GM21360 (cell line): ENCODE data around the gene RAB11B.
"Not testable (repeated sequence)": the region's sequence is repeated elsewhere in the genome, so short reads cannot be mapped to it uniquely, and the experiment has no call there.

ENCODE experiments used
- ATAC-seq: cut with Tn5 transposase; IDR thresholded peaks from one replicate; pipeline ENCODE4 v1.9.1; 2021; ENCODE audit warnings: mild to moderate bottlenecking, moderate library complexity; ENCODE audit not compliant: unreplicated experiment

The RAB11B gene

DNA sequence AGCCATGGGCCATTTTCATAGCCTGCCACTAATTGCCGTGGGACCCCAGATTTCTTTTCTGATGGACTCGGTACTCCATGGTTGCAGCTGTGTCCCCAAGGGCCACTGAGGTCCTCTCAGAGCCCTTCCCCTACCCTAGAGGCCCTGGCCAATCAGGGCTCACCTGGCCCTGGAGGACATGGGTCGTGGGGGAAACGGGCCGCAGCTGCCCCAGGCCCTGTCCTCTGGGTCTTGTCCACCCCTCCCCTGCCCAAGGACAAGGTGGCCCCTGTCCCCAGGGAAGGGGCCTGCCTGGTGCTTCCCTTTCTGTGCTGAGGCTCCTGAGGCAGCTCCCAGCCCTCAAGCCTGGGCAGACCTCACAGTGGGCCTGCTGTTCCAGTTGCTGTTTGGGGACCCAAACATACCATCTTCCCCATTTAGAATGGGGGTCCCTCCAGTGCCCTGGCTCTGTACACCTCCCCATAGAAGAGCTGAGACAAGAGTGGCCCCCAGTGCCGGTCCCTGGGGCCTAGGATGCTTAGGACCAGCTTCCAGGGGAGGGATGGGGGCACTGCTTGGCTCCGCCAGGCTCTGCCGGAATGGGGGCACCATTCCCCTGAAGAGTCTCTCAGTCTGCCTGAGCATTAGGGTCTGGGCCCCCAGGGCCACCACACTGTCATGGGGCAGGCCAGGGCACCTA, 3.2 kb downstream of the RAB11B start:
- no peak for ATAC-seq

DNA sequence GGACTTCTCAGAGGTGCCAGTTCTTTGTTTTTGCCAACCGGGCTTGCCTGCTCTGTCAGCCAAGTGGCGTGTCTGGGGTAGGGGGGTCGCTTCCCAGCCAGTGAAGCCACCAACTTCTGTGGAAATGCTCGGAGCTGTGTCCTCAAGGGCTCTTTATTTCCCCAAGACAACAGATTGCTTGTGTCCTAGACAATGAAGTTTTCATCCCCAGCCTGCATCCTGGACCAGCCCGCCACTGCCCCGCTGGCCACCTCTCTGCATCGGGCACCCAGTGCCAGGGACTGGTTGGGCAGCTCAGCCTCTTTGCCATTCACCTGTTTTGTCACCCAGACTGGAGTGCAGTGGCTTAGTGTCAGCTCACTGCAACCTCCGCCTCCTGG, 3.7 kb downstream of the RAB11B start:
- ATAC-seq, result no peak

DNA sequence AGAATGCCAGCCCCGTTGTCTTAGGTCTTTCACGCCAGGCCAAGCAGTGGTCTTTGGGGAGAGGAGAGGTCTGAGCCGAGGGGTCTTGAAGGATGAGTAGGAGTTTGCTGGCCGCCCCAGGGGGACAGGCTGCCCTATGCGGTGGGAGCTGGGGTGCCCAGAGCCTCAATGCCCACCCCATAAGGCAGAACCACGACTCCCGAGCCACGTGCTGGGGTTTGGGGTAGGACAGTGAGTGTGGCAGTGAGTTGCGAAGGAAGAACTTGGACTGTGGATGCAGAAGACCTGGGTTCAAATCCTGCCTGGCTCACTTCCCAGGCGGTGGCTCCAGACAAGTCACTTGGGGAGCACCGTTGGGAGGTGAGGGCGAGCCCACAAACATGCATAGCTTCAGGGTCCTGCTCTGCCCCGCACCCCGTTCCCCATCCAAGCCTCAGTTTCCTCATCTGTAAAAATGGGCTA, 5.5 kb downstream of the RAB11B start:
- no peak for ATAC-seq

DNA sequence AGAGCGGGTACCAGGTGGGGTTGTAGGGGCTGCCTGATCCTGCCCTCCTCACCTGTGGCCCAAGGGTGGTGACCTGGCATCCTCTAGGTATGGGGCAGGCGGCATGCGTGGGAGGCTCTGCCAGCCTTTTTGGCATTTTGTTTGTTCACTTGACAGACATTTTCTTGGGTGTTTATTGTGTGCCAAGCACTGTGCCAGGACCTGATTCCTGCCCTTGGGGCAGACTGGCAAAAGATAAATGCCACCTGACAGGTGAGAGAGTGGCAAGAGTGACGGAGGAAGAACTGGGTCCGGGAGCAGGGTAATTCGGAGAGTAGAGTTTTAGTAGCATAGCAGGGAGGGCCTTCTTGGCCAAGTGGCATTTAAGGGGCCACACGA, 6.0 kb downstream of the RAB11B start:
- ATAC-seq, result no peak

DNA sequence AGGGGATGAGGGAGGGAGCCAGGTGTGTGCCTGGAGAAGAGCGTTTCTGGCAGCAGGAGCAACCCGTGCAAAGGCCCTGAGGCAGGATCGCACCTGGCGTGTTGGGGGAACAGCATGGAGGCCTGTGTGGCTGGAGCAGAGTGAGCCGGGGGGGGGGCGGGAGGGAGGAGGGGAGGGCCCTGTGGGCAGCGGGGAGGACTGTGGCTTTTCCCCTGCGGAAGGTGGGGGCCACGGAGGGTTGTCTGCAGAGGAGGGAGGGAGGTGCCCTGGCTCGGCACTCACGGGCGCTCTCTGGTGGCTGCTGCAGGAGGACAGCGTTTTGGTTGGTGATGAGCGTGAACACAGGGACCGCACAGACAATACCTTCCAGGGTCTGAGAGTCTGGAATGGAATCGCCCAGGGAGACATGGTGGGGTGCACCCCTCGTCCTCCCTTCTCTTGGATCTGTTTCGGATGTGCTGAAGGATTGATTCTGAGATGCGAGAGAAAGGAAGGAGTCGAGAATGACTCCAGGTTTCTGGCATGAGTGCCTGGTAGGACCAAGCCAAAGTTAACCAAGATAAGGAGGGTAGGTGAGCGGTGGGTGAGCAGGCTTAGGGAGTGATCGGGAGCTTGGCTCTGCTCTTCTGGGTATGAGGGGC, 6.5 kb downstream of the RAB11B start:
- no peak for ATAC-seq

DNA sequence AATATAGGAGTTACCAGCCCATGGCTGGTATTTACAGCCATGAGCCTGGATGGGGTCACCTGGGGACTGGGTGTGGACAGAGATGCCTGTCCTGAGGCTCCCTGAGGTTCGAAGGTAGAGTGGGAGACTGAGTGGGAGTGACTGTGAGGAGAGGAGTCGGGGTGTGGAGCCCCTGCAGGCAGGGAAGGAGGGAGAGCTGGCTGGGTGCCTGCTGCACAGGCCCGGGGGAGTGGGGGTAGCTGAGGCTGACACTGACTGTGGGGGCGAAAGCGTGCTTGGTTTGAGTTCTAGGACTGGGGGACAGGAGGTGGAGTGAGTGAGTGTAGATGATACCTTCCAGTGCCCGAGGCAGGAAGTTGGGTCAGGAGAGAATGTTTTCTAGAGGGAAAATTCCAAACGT, 7.1 kb downstream of the RAB11B start:
- no peak for ATAC-seq

DNA sequence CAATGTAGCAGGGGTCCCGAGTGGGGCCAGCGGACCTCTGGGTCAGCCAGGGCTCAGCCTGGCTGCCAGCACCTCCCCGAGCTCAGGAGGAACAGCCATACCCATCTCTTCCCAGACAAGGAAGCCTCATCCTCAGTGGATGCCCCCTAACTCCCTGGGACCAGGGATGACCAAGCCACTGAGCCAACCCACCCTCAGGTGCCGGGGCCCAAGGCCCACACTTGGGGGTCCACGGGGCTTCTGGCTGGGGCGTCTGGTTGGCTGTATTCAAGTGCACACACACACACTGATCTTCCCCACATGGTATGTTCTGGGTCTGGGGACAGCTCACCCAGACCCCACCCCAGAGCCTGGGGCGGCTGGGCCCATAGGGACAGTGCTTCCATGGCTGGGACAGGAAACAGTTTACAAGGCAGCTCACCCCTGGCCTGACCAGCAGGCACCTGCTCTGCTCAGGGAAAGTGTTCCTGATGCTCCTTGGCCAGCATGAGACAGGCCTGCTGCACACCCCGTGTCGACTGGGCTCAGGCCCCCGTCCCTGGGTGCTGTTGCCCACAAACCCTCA, 7.7 kb downstream of the RAB11B start:
- no peak for ATAC-seq

DNA sequence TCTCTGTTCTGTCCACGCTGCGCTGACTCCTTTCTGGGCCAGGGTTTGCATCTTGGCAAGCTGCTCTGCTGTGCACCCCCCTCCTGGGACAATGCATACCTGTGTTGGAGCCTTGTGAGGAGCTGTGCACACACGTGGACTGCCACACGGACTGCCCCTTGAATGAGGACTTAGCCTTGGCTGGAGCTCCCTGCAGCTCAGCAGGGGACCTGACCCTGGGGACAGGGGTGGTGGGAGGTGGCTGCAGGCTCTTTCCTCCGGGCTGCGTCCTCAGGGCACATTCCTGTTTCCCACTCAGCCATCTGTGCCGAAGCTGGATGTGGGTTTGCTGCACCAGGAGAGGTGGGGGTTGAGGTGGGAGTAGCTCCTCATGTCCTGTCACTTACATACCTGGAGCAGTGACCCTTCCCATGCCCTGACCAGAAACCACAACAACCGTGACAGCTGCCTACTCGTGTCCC, 8.2 kb downstream of the RAB11B start:
- no peak for ATAC-seq

DNA sequence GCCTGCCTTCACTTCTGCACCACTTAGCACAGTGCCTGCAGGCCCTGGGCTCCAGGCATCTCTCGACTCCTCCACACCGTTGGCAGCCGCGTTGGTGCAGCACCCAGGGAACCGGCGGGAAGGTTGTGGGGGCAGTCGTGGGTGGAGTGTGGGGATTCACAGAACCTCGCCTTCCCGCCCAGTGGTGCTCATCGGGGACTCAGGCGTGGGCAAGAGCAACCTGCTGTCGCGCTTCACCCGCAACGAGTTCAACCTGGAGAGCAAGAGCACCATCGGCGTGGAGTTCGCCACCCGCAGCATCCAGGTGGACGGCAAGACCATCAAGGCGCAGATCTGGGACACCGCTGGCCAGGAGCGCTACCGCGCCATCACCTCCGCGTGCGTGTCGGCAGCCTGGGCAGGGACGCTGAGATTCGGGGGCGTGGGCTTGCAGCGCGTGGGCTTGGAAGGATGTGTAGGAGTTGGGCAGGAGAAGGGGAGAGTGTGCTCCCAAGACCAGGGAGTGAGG, 9.6 kb downstream of the RAB11B start:
- no peak for ATAC-seq

DNA sequence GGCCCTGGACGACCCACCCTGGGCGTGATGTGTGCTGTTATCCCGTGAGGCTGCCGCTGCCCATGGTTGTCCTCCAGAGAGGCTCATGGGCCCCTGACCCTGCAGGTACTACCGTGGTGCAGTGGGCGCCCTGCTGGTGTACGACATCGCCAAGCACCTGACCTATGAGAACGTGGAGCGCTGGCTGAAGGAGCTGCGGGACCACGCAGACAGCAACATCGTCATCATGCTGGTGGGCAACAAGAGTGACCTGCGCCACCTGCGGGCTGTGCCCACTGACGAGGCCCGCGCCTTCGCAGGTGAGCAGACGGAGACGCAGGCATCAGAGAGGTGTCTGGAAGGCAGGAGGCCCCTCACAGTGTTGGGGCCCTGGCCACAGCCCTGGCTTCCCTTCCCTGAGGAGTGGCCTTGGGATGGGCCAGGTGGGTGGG, 11.8 kb downstream of the RAB11B start:
- no peak for ATAC-seq

DNA sequence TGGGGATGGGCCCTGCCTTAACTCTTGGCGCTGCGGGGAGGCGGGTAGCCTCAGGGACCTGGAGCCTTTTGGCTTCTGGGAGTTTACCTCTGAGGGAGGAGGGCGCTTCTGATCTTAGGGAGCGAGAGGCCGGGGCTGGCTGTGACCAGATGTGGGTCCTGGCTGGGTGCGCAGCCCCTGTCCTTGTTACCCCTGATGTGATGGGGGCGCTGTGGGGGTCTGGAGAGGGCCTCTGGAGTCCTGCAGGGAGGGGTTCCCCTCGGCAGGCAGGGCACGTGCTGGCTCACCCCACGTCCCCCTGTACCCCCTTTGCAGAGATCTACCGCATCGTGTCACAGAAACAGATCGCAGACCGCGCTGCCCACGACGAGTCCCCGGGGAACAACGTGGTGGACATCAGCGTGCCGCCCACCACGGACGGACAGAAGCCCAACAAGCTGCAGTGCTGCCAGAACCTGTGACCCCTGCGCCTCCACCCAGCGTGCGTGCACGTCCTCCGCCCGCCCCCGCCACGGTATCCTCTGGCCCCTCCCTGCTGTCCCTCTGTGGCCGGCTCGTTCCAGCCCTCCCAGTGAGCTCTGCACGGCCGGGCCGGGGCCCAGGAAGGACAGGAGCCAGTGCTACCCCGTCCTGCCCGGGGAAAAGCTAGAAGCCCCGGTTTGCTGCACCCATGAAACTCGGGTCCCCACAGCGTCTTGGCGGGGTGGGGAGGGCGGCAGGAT, 13.1 kb downstream of the RAB11B start:
- ATAC-seq, result no peak

DNA sequence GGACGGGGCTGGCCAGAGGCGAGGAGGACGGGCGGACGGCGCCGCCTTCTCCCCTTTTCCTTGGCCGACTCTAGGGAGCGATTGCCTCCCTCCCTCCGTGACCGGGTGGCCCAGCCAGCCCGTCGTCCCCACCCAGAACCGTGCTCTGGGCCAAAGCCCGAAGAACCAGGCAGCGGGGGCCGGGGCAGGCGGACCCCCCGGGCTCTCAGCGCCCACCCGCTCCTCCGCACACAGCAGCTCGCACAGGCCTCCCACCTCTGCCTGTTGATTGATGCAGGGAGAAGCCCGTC, 13.6 kb downstream of the RAB11B start:
- ATAC-seq, result no peak

DNA sequence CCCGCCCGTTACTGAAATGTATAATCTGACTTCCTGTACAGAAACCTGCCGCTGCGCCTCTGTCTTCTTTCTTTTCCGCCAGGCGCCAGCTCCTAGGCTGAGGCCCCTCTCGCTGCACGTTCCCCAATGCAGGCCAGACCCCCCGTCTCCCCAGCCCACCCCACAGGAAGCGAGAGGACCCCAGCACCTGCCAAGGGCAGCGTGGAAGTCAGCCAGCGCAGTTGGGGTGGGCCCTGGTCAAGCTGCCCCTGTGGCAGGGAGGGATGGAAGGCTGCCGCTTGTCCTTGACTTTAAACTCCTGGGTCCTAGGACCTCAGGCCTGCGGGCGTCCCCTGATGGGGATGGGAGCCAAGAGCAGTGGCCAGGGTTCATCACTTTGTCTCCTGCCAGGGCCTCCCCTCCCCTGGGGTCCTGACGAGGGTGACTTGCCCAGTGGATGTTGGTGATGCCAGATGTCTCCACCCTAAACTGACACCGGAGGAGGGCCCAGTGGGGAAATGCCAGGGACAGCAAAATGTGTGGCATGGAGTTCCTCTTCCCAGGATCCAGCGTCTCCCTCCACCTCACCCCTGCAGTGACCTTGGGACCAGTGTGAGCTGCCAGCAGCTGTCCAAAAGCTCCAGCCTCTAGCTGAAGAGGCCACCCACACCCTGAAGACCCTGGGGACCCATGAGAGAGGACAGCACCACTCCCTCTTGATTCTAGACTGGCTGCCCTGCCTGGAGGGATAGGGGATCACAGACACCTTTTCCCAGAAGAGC, 14.4 kb downstream of the RAB11B start:
- no peak for ATAC-seq

DNA sequence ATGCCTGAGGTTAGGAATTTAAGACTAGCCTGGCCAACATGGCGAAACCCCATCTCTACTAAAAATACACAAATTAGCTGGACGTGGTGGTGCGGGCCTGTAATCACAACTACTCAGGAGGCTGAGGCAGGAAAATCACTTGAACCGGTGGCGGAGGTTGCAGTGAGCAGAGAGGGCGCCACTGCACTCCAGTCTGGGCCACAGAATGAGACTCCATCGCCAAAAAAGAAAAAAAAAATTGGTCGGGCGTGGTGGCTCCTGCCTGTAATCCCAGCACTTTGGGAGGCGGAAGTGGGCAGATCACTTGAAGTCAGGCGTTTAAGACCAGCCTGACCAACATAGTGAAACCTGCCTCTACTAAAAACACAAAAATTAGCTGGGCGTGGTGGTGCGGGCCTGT, 20.6 kb downstream of the RAB11B start:
- ATAC-seq, result not testable (repeated sequence)

DNA sequence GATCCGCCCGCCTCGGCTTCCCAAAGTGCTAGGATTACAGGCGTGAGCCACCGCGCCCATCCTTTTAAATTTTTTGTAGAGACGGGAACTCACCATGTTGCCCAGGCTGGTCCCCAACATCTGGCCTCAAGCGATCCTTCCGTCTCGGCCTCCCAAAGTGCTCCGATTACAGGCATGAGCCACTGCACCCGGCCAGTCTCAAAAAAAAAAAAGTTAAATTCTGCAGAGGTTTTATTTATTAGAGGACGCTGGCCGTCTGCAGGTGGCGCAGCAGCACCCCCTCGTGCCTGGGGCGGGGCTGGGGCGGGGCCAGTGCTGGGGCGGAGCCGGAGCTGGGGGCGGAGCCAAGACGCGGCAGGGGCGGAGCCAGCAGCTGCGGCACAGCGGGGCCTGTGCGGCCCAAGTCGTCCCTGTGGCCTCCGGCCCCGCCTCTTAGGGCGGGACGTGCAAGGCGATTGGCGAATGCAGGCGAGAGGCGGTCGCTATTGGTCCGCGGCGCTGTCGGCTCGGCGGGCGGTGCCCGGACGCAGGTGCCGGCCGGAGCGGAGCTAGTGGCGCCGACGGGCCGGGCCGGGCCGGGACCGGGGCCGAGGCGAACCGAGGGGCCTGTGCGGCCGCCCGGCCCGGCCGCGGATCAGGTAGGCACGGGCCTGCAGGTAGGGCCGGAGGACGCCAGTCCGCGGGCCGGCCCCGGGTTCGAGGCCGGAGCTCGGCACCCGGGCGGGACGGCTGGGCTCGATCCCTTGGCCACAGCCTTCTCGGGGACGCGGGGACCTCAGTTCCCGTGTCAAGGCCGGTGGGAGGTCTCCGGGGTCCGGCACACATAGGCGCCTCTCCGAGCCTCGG, 22.8 kb downstream of the RAB11B start, which contains the start of gene MARCHF2:
MARCHF2 (plus strand) TSS at position 523 of the 846 bp plus-strand sequence. CDS start 8,536 bp downstream, outside the sequence.
- peak; percentile 98 for ATAC-seq

DNA sequence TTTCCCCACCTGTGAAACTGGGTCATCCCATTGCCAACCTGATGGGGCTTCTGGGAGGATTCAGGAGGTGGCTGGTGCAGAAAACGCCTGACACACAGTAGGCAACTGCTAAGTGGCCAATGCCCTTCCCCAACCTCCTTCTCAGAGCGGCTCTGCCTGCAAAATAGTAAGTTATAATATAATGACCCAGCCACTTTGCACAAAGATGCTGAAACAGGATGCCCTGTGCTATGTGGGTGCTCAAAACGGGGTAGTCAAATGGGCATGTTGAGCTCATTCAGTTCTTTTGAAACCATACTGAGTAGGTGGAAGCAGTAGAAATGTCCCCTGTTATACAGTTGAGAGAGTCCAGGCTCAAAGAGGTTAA, 23.5 kb downstream of the RAB11B start:
- ATAC-seq, result no peak

DNA sequence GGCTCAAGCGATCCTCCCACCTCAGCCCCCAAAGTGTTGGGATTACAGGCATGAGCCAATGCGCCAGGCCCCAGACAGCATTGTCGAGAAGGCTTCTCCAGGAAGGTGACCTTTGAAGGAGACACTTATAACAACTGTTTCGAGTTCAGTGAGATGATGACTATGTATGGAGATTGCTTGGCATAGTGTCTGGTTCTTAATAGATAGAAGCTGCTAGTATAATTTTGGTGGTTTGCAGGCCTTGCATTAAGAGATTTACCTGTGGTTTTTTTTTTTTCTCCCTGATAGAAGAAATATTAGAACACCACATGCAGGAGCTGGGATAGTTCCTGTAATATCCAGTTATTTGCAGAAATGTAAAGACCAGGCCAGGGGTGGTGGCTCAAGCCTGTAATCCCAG, 26.6 kb downstream of the RAB11B start:
- no peak for ATAC-seq

DNA sequence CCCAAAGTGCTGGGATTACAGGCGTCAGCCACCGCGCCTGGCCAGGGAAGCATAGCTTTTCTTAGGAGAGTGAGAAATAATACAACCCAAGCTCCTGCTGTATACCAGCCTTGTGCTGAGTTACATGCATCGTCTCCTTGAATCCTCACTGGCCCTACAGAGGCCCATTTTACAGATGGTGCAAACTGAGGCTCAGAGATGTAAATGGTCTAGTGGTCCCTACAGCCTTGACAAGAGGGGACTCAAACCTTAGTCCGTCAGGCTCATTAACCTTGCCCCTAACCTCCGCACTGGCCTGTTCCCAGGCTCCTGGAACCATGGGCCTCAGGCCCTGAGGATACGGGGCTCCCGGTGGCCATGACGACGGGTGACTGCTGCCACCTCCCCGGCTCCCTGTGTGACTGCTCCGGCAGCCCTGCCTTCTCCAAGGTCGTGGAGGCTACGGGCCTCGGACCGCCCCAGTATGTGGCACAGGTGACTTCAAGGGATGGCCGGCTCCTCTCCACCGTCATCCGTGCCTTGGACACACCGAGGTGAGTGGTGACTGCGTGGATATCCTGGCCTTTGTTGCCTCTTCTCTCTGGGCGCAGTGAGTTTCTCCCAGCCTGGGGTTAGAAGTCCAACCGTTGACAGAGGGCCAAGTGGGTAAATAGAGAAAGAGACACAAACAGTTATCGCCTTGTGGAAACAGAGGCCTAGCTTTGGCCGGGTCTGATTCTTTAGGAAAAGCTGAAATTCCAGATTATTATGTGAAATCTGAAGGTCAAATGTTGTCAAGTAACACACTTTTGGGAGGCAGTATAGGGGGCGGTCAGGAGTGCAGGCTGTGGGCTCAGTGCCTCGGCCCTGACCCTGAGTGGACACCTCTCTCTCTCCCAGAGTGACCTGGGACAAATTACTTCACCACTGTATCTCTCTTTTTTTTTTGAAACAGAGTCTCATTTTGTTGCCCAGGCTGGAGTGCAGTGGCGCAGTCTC, 31.6 kb downstream of the RAB11B start:
- no peak for ATAC-seq

DNA sequence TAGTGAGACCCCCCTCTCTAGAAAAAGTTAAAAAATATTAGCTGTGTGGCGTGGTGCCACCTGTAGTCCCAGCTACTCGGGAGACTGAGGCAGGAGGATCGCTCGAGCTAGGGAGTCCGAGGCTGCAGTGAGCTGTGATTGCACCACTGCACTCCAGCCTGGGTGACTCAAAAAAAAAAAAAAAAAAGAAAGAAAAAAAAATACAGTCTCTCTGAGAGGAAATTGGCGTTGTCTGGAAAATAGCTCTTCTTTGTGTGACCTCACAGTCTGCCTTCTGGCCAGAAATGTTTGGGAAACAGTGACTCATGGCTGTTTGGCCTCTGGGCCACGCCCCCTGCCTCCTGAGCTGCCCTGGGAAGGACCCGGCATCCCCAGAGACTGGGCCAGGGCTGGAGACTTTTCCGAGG, 33.7 kb downstream of the RAB11B start:
- ATAC-seq, result no peak
